ENCODE measurements around the gene GALNT10.
"Not testable (repeated sequence)": the region's sequence is repeated elsewhere in the genome, so short reads cannot be mapped to it uniquely, and the experiment has no call there.

Gene GALNT10, protein sequence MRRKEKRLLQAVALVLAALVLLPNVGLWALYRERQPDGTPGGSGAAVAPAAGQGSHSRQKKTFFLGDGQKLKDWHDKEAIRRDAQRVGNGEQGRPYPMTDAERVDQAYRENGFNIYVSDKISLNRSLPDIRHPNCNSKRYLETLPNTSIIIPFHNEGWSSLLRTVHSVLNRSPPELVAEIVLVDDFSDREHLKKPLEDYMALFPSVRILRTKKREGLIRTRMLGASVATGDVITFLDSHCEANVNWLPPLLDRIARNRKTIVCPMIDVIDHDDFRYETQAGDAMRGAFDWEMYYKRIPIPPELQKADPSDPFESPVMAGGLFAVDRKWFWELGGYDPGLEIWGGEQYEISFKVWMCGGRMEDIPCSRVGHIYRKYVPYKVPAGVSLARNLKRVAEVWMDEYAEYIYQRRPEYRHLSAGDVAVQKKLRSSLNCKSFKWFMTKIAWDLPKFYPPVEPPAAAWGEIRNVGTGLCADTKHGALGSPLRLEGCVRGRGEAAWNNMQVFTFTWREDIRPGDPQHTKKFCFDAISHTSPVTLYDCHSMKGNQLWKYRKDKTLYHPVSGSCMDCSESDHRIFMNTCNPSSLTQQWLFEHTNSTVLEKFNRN

DNA sequence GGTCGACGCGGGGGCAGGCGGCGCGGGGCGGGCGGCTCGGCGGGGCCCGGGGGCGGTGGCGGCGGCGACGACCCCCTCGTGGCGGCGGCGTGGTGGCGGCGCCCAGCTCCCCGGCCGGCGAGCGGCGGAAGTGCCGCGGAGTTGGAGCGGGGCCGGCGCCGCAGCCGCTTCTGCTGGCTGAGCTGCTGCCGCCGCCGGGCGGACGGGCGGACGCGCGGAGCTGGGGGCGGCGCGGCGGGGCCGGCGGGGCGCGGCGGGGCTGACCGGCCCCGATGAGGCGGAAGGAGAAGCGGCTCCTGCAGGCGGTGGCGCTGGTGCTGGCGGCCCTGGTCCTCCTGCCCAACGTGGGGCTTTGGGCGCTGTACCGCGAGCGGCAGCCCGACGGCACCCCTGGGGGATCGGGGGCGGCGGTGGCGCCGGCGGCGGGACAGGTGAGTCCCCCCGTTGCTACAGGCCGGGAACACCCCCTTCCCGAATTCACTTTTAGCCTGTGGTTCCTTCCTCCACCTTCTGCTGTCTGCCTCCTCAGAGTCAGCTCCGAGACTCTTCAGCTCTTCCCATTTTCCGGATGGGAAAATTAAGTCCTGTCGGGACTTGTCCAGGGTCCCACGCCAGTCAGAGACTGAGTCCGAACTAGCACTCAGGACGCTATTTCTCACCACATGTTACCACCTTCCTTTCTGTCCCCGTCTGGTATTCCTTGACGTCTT, at the start of gene GALNT10:
GALNT10 (plus strand) TSS at position 139 of the 710 bp plus-strand sequence; CDS start at position 273, 134 bp downstream.
- peak; percentile 57 for DNase-seq

DNA sequence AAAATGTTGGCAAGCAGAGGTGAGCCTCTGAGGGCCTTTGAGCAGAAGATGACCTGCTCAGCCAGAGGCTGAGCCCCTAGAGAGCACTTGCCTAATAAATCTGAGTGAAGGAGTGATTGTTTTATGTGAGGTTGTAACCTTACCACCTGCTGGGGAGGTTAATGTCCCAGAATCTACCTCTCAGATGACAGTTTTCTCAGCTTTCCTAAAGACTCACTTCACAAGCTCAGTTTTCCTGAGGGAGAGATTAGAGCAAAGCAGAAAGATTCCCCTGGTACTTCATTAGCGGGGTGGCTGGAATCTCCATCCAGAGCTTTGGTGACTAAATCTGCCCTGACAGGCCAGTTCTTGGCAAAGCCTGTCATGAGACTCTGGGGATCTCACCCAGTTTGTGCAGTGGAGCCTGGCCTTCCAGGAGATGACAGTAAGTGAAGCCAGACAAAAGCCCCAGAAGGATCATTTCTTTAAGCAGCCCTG, 48.8 kb upstream of the GALNT10 start:
- no peak for DNase-seq

DNA sequence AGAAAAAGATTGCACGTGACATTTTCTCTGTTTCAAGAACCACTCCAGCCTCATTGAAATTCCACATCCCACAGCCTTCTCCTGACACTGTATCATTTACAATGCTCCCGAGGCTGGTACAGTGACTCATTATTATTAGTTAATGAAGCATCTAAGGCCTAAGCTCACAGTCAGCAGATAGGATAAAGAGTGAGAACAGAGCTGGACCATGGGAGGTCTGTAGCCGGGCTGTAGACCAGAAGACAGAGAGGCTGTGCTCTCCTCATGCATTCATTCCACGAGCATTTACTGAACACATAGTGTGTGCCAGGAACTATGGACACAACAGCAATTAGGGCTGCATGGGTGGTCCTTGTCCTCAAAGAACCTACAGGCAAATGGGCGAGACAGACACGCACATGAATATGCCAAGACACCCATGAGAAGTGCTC, 47.3 kb upstream of the GALNT10 start:
- DNase-seq: no peak

DNA sequence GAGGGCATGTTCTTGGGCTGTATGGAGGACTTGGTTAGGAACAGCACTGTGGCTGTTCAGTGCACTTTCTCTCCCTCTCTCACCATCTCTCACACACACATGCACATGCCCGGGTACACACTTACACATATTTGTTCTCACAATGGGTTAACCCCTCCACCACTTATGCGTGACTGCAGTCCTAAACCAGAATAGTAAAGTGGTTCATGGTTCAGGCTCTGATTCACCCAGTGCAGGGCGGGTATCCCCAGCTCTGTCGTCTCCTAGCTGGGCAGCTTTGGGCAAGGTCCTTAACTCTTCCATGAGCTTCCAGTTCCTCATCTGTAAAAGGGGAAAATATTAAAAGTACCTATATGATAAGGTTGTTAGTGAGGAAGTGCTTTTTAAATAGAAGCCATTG, 45.3 kb upstream of the GALNT10 start:
- DNase-seq: no peak

DNA sequence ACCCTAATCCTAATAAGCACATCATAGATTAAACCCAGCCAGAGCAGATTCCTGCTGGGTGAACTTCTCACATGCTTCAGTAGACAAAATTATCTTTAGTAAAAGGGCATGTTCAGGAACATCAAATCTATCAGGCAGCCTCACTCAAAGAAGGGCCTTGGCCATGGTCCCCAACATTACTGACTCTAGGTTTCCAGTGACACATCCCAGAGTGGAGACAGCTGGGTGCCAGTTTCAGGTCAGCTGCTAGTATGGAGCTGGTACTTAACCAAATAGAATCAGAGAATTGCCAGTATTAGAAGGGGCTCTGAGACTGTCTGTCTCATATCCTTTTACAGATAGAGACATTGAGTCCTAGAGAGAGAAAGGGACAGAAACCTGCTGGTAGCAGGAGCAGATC, 44.1 kb upstream of the GALNT10 start:
- DNase-seq: no peak

DNA sequence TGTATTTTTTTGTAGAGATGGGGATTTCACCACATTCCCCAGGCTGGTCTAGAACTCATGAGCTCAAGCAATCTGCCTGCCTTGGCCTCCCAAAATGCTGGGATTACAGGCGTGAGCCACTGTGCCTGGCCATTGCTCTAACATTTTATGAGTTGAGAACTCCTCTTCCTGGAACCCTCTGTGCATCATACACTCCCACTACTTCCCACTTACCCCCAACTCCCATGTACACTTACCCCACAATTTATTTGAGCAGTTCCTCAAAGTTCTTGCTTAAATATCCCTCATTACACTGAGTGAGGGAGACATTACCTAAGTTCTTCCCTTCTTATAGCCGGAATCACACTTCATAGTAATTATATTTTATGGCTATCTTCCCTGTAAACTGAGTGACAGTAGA, 42.9 kb upstream of the GALNT10 start:
- no peak for DNase-seq

DNA sequence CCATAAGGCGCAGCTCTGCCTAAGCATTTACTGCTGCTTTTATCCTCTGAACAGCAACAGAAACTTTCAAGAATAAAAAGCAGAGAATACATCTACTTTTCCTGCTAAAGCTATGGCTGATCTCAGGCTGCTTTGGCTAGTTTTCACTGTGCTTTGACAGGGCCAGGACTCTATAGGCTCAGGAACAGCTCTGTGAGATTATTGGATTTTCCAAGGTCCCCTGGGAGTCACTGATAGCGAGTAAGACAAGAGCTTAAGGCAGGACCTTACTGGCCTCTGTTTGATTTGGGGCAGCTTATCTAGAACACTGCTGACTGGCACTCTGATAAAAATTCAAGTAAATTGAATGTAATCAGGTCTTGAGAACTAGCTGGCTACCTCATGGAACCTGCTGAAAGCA, 40.1 kb upstream of the GALNT10 start:
- not testable (repeated sequence) for DNase-seq

DNA sequence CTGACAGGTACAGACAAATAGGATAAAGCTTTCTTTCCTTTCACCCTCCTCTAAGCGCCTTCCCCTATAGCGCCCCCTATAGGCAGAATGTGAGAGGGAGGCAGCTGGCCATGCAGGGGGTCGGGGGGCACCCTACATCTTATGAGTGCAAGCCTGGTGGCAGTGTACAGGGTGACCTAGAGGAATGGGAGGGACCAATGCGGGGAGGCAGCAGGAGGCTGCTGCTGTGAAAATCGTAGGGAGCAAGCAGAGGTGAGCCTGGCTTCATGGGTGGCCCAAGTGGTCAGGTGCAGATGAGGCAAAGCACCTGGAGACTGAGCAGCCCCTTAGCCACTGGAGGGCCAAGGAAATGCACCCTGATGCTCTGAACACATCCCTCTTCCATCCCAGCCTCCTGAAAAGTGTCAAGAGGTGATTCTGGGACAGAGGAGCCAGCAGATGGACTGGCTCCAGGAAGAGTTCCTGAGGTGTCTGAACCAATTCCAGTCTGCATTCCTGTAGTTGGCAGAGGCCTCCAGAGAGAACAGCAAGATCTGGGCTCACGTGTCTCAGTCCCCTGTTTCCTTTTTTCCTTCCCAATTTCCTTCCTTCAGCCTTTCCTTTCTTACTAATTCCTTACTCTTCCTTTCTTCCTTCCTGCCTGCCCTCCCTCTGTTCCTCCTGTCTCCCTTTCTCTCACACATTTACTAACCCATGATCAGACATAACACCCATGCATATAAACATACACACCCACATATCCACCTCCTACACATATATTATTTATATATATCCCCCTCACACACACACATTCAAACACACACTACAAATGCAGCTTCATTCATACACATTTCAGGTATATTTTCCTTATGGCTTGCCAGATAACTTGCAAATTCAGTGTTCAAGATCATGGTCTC, 32.8 kb upstream of the GALNT10 start:
- DNase-seq: no peak

DNA sequence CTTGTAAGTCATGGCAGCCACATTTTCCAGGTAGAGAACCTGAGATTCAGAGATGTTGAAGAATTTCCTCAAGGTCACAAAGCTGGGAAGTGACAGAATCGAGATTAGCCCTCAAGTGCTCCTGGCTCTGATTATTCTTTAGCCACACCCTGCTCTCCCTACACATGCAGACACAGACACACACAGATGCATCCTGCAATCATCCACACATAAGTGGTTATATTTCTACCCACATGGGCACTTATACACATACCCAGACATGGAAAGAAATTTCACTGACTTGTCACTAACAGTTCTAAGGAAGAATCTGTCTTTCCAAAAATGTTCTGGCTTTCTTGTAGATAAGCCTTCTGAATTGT, 32.2 kb upstream of the GALNT10 start:
- DNase-seq: no peak

DNA sequence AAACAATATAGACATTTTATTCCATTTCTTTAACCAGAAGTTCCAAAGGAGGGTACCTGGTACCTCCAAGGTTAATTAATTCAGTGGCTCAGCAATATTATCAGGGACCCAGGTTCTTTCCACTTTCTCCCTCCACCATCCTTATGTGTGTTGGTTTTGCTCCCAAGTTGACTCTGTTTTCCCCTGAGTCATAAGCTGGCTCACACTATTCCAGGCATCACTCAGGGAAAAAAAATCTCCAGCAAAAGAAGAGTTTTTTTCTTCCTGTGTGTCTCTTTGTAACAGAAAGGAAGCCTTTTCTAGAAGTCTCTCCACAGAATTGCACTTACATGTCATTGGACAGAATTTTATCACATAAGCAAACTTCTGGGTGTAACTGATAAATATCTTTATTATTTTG, 31.2 kb upstream of the GALNT10 start:
- DNase-seq: no peak

DNA sequence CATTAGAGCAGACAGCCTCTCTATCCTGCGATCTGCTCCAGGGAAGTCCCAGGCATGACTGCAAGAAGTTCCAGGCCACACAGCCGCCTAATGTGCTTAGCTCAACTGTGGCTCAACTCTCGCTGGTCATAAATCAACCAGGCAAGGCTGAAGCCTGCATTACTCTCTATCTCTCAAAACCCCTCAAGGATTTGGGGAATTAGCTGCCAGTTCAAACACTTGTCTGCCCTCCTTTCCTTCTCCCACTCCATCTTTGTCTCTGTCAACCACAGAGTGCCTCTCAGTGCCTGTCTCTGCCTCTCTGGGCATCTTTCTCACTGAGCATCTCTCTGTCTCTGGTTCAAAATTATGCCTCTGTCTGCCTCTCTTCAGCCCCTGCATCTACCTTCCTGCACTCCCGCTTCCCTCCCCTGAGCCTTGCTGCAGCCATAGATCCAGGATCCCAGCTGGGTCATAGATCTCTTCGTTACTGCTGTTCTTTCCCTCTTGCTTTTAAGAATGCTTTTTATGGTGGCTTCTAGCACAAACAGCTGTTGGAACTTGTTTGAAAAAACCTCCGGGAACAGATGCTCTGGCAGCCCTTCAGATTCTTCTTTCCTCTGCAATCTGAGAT, 27.9 kb upstream of the GALNT10 start:
- DNase-seq: no peak

DNA sequence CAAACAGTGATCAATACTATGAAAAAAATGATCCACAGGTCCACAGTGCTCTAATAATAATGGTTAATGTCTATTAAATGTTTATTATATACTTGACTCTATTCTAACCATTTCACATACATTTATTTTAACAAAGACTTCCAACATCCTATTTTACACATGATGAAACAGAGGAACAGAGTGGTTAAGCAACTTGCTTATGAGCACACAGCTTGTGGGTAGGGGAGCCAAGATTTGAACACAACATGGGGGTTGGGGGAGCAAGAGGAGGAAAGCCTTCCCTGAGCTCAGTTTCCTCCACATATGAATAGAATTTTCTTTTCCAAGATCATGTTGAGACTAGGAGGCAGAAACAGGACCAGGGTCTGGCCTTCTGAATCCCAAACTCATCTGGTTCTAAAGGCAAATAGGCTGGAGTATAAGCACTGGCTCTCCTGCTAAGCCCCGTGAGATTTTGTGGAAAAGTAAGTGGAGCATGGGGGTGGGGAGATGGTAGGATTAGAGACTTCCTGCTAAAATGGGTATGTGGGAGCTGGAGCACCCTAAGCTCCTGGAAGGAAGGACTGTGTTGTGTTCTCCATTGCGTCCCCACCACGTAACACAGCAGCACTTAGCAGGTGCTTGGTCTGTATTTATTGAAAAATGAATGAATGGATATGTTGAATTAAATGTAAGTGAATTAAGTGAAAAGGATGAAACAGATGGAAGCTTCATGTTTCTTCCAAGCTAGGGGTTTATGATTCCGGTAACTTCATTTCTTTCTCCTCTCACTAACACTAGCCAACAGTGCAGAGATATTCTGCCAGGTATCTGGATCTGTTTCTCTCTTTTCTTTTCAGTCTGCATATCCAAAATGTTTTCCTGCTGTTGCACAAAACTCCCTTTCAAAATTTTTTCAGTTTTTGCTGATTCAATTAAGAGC, 26.9 kb upstream of the GALNT10 start:
- DNase-seq: no peak

DNA sequence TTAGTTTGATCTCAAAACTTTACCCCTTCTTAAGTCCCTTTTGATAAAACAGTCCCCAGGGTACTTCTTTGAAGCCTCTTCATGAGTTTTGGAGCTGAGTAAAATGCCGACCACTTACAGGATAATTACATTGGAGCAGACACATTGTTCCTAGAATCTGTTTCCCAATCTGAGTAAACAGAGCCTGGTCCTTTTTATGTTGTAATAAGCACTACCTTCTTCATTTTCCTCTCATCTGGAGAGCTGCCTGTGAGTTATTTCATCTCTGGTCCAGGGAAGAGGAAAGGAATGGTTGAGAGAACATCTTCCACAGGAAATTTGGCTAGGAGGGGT, 26.3 kb upstream of the GALNT10 start:
- no peak for DNase-seq

DNA sequence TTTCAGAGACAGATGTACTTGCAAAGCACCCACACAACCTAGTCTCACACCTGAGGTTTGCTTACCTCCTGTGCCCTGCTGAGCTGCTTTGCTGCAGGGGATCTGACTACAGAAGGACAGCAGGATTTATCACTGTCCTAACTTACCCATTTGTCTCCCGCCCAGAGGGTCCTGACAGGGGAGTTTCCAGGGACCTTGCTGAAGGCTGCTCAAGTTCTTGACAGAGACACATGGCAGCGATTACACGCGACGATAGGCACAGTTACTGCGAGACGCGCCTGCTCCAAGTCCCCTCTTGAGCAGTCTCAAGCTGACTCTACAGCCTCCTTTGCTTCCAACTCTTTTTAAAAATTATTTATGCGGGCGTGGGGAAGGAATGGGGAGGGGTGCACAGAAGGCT, 24.6 kb upstream of the GALNT10 start:
- no peak for DNase-seq

DNA sequence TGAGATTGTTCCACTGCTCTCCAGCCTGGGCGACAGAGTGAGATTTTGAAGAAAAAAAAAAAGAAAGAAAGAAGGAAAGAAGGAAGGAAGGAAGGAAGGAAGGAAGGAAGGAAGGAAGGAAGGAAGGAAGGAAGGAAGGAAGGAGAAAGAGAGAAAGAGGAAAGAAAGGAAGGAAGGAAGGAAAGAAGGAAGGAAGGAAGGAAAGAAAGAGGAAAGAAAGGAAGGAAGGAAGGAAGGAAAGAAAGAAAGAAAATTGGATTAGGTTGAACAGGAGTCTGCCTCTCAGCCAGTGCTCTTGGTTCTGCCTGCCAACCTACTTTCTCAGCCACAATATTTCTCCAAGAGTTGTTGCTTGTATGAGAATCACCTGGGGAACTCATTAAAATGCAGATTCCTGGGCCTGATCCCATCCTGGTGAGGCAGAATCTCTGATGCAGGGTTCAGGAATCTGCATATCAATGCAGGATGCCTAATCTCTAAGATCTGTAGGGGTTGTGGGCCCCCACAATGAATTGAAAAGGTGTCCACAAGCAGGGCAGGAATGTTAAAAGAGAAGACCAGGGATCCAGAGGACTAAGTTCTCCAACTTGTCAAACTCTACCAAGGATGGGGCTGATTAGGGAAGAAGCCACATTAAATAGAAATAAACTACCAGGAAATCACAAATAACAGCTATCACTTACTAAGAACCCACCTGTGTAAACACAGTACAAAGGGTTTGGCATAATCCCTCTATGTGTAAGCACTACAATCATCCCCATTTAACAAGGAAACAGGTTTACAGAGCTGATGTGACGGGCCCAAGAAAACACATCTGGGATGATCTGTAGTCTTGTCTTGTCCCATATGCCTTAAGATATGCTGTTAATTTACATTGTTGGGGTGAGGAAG, 23.4 kb upstream of the GALNT10 start:
- no peak for DNase-seq

DNA sequence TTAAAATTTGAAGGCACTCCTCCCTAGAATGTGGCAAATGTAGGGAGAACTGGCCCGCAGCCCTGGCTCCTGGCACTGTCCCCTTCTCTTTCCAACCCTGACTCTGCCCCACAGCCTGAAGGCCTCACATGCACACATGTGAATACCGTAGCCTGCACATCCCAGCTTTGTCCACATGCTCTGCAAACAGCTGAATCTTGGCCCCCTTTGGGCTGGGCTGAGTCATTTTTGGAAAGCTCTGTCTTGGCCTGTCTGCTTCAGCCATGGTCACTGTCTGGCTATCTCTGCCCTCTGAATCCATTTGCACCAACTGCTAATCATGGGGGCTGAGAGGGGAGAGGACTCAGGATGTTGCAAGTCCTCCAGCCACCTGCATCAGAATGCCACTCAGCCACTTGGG, 22.1 kb upstream of the GALNT10 start:
- DNase-seq: no peak

DNA sequence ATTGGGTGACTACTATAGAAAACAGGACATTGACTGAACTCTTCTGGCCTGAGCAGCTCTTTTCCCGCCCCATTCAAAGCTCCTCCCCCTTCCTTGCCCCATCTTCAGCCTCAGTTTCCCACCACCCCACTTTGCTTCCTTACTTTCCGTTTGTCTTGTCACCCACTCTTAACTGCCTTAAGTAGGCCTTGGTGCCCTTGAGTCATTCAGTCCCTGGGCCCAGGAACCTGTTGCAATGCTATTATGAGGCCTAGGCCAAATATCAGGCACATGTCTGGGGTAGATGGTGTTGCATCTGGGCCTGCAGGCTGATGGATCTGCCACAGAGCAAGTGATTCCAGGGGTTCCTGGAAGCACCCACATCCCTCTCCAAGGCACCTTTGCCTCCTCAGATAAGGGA, 17.7 kb upstream of the GALNT10 start:
- DNase-seq: no peak

DNA sequence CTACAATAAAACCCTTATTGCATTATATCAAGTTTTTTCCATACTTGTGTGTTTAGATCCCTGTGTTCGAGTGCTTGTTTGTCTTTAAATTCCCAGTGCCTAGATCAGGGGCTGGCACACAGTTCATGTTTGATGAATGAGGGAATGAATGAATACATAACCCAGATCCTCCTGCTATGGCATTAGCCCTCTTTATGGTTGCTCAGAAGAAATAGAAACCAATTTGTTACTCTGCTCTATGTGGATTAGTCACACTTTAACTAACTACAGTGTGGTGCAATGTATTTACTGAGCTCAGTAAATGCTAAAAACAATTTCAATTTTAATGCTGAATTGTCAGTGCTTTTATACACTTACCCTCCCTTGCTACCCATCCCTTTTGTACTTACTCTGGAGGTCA, 16.4 kb upstream of the GALNT10 start:
- DNase-seq: no peak

DNA sequence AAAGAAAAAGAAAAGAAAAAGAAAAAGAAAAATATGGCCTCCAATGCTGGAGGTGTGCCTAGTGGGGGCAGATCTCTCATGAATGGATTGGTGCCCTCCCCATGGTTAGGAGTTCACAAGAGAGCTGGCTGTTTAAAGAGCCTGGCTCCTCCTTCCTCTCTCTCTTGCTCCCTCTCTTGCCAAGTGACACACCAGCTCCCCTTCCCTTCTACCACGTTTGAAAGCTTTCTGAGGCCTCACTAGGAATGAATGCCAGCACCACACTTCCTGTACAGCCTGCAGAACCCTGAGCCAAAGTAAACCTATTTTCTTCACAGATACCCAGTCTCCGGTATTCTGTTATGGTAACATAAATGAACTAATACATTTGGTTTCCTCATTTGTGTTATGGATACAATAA, 14.4 kb upstream of the GALNT10 start:
- no peak for DNase-seq

DNA sequence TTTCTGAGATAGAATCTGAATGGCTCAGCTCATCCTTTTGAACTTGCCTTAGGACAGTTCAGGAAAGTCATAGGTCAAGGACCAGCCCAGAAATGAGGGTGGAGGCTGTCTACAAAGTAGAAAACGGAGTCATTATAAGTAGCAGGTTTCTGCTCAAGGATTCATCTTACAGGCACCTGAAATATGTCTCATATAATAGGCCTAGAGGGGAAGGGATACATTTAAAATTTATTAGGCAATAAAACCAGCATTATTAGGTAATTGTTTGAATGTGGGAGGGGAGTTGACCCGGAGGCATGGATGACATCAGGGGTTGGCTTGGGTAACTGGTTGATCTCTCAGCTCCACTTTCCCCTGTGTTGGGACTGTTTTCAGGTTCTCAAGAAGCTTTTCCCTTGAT, 11.9 kb upstream of the GALNT10 start:
- no peak for DNase-seq
